IMR-90 (cell line): ENCODE data around the gene GPBAR1.

Source experiments
- CEBPB ChIP-seq: IDR thresholded peaks from 2 replicates; pipeline ENCODE4 v1.6.1; 2012; ENCODE audit warnings: low read depth, low read length, improper control_type of control experiment
- CTCF ChIP-seq: conservative IDR thresholded peaks from 2 replicates; pipeline ENCODE4 v1.5.1; 2012; ENCODE audit warnings: mild to moderate bottlenecking, low read depth, low read length, improper control_type of control experiment
- MAZ ChIP-seq: IDR thresholded peaks from 2 replicates; pipeline ENCODE4 v1.6.1; 2012; ENCODE audit warnings: low read depth, mild to moderate bottlenecking, low read length, improper control_type of control experiment, moderate library complexity, borderline replicate concordance
- POLR2A ChIP-seq: IDR thresholded peaks from 2 replicates; pipeline ENCODE4 v1.6.1; 2012; ENCODE audit warnings: mild to moderate bottlenecking, low read depth, low read length
- RAD21 ChIP-seq: IDR thresholded peaks from 2 replicates; pipeline ENCODE4 v1.6.1; 2012; ENCODE audit warnings: low read length, improper control_type of control experiment
- USF2 ChIP-seq: fragments of 150-350 bp; IDR thresholded peaks from 2 replicates; pipeline ENCODE4 v1.6.1; 2017; ENCODE audit warnings: mild to moderate bottlenecking, antibody characterized with exemption, low read length, low read depth

- no peak for TF ChIP-seq POLR2A
- no peak for TF ChIP-seq CTCF
- peak; percentile 89 for TF ChIP-seq MAZ
- TF ChIP-seq RAD21, result no peak
- TF ChIP-seq USF2, result no peak
- no peak for TF ChIP-seq CEBPB
Measured at GRCh38 chr2:218284106-218284811, 23.4 kb downstream of the GPBAR1 start.
